ENCODE data around the gene CPLX1. TPM values are rescaled to one million over a fixed set of nuclear protein-coding genes. Genes with fewer than 3 reads are reported as not detected.
A peak's percentile ranks its signal among the peaks of the same experiment; 100 is the strongest.

Gene CPLX1
- polyA plus RNA-seq, 3 donors = not detected

DNA sequence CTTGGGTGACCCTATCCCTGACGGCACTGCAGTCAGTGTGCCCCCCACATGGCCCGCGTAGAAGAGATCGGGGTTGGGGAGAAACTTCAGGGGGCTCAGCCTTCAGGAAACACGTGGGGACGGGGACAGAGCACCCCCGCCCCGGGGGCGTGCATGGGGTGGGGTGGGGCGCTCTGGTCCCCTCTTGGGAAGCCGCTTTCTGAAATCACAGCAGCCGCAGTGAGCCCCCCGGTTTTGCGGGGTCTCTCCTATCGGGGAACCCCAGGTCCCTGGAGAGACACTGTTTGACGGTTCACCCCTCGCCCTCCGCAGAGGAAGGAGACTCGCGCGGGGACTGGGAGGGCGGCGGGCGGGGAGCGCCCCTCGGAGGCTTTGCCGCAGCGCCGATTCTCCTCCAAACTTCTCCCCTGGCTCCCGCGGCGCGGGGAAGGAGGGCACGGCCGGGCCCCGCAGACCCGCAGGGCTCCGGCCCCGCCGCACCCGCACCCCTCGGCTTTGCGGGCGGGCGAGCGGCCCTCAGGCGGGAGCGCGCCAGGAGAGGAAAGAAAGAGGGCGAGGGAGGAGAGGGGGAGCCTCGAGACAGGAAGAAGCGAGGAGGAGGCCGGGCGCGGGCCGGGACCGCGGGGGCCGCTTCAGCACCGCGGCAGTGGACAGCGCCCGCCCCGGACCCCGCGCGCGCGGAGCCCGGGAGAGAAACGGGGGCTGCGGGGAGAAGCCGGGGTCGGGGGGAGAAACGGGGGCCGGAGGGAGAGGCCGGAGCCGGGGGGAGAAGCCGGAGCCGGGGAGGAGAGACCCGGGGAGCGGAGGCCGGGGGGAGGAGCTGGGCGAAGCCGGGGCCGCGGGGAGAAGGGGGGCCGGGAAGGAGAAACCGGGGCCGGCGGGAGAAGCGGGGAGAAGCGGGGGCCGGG lies 612 bp downstream of the CPLX1 start:
- no peak overlapping the region for H3K9ac ChIP-seq (ENCODE audit: insufficient read depth, low read length, poor library complexity, severe bottlenecking)
- H3K4me1 ChIP-seq (ENCODE audit: control insufficient read depth in 1 of 2, insufficient read depth in 2 of 2, low read length in 2 of 2) = no peaks in the 10 kb centered on the region
- H4K20me1 ChIP-seq (ENCODE audit: insufficient read depth, low read length) = no peaks in the 10 kb centered on the region
- peaks cover 59 to 82% (median 77%) of the 10 kb centered on the region in 3 donors for H3K27me3 Mint-ChIP-seq (ENCODE audit: low read depth in 3 of 3)
- TF ChIP-seq, protein P1, sequence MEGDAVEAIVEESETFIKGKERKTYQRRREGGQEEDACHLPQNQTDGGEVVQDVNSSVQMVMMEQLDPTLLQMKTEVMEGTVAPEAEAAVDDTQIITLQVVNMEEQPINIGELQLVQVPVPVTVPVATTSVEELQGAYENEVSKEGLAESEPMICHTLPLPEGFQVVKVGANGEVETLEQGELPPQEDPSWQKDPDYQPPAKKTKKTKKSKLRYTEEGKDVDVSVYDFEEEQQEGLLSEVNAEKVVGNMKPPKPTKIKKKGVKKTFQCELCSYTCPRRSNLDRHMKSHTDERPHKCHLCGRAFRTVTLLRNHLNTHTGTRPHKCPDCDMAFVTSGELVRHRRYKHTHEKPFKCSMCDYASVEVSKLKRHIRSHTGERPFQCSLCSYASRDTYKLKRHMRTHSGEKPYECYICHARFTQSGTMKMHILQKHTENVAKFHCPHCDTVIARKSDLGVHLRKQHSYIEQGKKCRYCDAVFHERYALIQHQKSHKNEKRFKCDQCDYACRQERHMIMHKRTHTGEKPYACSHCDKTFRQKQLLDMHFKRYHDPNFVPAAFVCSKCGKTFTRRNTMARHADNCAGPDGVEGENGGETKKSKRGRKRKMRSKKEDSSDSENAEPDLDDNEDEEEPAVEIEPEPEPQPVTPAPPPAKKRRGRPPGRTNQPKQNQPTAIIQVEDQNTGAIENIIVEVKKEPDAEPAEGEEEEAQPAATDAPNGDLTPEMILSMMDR (IDR thresholded peaks at IDR 0.05) = no peak
- H3K4me1 Mint-ChIP-seq = no peaks in the 10 kb centered on the region
- H2AFZ ChIP-seq (ENCODE audit: insufficient read depth, low read depth, low read length, poor library complexity, severe bottlenecking) = no peak overlapping the region
- no peak overlapping the region for H3K4me3 ChIP-seq (replicated peaks in 1 of 3; ENCODE audit: low read depth in 2 of 3, low read length in 3 of 3)
- H3K4me3 Mint-ChIP-seq = peak overlapping the region in 1 of 2 donors; percentile 55
- H3K27ac ChIP-seq (ENCODE audit: low read depth in 1 of 2, low read length in 2 of 2) = no peak overlapping the region
- no peaks in the 10 kb centered on the region for H3K79me2 ChIP-seq (ENCODE audit: insufficient read depth, low read length)
- peaks cover 0 to 11% (median 2%) of the 10 kb centered on the region in 7 donors for H3K9me3 Mint-ChIP-seq
- intact Hi-C loops (cut with micrococcal nuclease) = no loop called here
- H3K27ac Mint-ChIP-seq = no peak overlapping the region
- no peaks in the 10 kb centered on the region for H3K36me3 ChIP-seq (replicated peaks in 1 of 2; ENCODE audit: control insufficient read depth in 1 of 2, insufficient read depth in 2 of 2, low read length in 2 of 2)
- no peak for DNase-seq
- whole genome bisulfite sequencing (ENCODE audit: insufficient coverage) = 5% methylated on average over 69 of the region's 94 CpGs
- no peaks in the 10 kb centered on the region for H3K36me3 Mint-ChIP-seq
- H3K4me2 ChIP-seq (replicated peaks; ENCODE audit: extremely low read depth, low read length, poor library complexity, severe bottlenecking) = peak overlapping the region; percentile 31
- peaks cover 0 to 10% of the 10 kb centered on the region in 2 donors for H3K9me3 ChIP-seq (replicated peaks in 1 of 2; ENCODE audit: control insufficient read depth in 1 of 2, insufficient read depth in 1 of 2, low read length in 2 of 2)
- peaks cover 26 to 66% of the 10 kb centered on the region in 2 donors for H3K27me3 ChIP-seq (ENCODE audit: control insufficient read depth in 2 of 2, insufficient read depth in 2 of 2, low read length in 2 of 2)

DNA sequence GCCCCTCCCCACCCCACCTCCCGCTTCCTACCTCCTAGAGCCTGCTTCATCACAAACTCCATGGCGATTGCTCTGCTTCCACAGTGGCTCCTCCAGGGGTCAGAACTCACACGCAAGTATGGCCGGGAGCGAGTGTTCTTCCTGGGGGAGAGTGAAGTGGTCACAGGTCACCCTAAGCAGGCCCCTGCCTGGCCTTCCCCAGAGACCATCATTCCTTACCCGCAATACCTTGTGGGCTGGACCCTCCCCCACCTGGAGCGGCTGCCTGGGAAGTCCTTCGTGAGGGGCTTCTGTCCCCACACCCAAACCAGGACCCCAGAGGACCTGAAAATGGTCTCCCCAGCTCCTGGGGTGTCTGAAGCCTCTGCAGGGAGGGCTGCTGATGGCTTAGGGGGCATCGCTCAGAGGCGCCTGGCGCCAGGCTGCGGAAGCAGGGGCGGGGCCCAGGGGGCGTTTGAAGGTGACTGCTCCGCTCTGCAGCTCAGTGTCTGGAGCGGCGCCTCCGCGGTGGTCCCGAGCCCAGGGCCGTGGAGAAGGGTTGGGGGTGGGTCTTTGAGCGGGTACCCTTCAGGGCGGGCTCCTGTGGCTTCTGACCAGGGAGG lies 1.4 kb downstream of the CPLX1 start:
- Mint-ChIP-seq H3K27me3 (ENCODE audit: low read depth in 3 of 3) (peaks cover 59 to 79% (median 73%) of the 10 kb centered on the region in 3 donors), H3K4me1 (no peaks in the 10 kb centered on the region), H3K9me3 (peaks cover 0 to 14% (median 0%) of the 10 kb centered on the region in 7 donors), H3K36me3 (no peaks in the 10 kb centered on the region), H3K27ac (no peak overlapping the region), H3K4me3 (peak overlapping the region in 1 of 2 donors; percentile 55)
- Histone ChIP-seq H3K27me3 (ENCODE audit: control insufficient read depth in 2 of 2, insufficient read depth in 2 of 2, low read length in 2 of 2) (peaks cover 26 to 61% of the 10 kb centered on the region in 2 donors), H3K27ac (ENCODE audit: low read depth in 1 of 2, low read length in 2 of 2) (no peak overlapping the region), H3K4me3 (replicated peaks in 1 of 3; ENCODE audit: low read depth in 2 of 3, low read length in 3 of 3) (no peak overlapping the region), H3K9ac (ENCODE audit: insufficient read depth, low read length, poor library complexity, severe bottlenecking) (no peak overlapping the region), H3K4me2 (replicated peaks; ENCODE audit: extremely low read depth, low read length, poor library complexity, severe bottlenecking) (no peak overlapping the region), H4K20me1 (ENCODE audit: insufficient read depth, low read length) (no peaks in the 10 kb centered on the region), H3K79me2 (ENCODE audit: insufficient read depth, low read length) (no peaks in the 10 kb centered on the region), H2AFZ (ENCODE audit: insufficient read depth, low read depth, low read length, poor library complexity, severe bottlenecking) (no peak overlapping the region), H3K36me3 (replicated peaks in 1 of 2; ENCODE audit: control insufficient read depth in 1 of 2, insufficient read depth in 2 of 2, low read length in 2 of 2) (no peaks in the 10 kb centered on the region), H3K9me3 (replicated peaks in 1 of 2; ENCODE audit: control insufficient read depth in 1 of 2, insufficient read depth in 1 of 2, low read length in 2 of 2) (peaks cover 3 to 10% of the 10 kb centered on the region in 2 donors), H3K4me1 (ENCODE audit: control insufficient read depth in 1 of 2, insufficient read depth in 2 of 2, low read length in 2 of 2) (no peaks in the 10 kb centered on the region)
- intact Hi-C loops (cut with micrococcal nuclease) = no loop called here
- 10% methylated on average over 19 of the region's 23 CpGs for WGBS (ENCODE audit: insufficient coverage)
- TF ChIP-seq, protein P1 (IDR thresholded peaks at IDR 0.05) = no peak
- DNase-seq = peak in 1 of 3 donors; percentile 2
